ENCODE measurements around the gene MYL7. TPM values are rescaled to one million over a fixed set of nuclear protein-coding genes. Genes with fewer than 3 reads are reported as not detected.

The MYL7 gene
- total and polyA plus RNA-seq, 9 of the 15 experiments (the other 6 are each of a cell fraction or from before 2014, with no cell fraction given), result not detected

DNA sequence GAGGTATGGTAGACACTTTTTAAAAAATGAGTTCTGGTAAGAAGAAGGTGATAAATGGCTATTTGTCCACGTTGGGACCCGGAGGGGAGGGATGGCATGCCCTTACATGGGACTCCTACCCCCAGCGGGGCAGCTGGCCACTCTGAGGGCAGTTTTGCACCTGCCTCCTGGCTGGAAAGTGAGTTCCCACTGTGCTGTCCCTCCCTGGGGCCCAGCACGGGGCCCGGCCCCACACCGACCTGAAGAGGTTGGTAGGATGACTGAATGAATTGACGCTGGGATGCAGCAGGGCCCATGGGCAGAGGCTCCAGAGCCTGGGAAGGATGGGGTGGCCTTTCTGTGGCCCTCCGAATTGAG lies 37.6 kb downstream of the MYL7 start:
- H4K20me1 ChIP-seq (replicated peaks; ENCODE audit: control insufficient read depth, insufficient read depth, low read length), result 0 out of 2 replicates have a peak, but pooled peaks cover 6% of the 10 kb centered on the region

More for the DNA sequence above, 37.6 kb downstream of the MYL7 start:
- POLR2A ChIA-PET, result interaction anchor here (1.0 kb wide), 1 partner anchor 19 kb away, joined by 3 read pairs; no protein-coding TSS in a partner anchor
- CTCF ChIA-PET (ENCODE audit: low intra/inter-chr PET ratio), result no interaction called here
- H2AFZ ChIP-seq (ENCODE audit: low read depth, low read length), result no peak overlapping the region
- no peak overlapping the region for H3K4me3 ChIP-seq
- no peaks in the 10 kb centered on the region for H3K9me1 ChIP-seq (ENCODE audit: control insufficient read depth, insufficient read depth, low read length)
- no peak for ATAC-seq
- no peaks in the 10 kb centered on the region for H3K9me3 ChIP-seq (replicated peaks; ENCODE audit: control insufficient read depth, insufficient read depth, low read depth, low read length)
- no peaks in the 10 kb centered on the region for H3K36me3 ChIP-seq (ENCODE audit: control insufficient read depth, insufficient read depth, low read length)
- peaks cover 17 to 39% of the 10 kb centered on the region in 2 experiments; a peak in 4 of 5 replicates for H3K27me3 ChIP-seq (ENCODE audit: control insufficient read depth in 2 of 2, insufficient read depth in 2 of 2, low read length in 2 of 2)
- intact Hi-C loops (cut with micrococcal nuclease) (no loop called here), in situ Hi-C loops (cut with MboI) (no loop called here)
- TF ChIP-seq, protein P1, sequence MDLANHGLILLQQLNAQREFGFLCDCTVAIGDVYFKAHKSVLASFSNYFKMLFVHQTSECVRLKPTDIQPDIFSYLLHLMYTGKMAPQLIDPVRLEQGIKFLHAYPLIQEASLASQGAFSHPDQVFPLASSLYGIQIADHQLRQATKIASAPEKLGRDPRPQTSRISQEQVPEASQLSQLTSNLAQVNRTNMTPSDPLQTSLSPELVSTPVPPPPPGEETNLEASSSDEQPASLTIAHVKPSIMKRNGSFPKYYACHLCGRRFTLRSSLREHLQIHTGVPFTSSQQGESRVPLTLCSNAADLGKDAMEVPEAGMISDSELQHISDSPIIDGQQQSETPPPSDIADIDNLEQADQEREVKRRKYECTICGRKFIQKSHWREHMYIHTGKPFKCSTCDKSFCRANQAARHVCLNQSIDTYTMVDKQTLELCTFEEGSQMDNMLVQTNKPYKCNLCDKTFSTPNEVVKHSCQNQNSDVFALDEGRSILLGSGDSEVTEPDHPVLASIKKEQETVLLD (IDR thresholded peaks at IDR 0.05), result no peak
- TF ChIP-seq ADNP (tag; IDR thresholded peaks at IDR 0.05) (no peak), HCFC1 (IDR thresholded peaks at IDR 0.05; ENCODE audit: low read depth, low read length) (no peak)
- TF ChIP-seq, protein P2, sequence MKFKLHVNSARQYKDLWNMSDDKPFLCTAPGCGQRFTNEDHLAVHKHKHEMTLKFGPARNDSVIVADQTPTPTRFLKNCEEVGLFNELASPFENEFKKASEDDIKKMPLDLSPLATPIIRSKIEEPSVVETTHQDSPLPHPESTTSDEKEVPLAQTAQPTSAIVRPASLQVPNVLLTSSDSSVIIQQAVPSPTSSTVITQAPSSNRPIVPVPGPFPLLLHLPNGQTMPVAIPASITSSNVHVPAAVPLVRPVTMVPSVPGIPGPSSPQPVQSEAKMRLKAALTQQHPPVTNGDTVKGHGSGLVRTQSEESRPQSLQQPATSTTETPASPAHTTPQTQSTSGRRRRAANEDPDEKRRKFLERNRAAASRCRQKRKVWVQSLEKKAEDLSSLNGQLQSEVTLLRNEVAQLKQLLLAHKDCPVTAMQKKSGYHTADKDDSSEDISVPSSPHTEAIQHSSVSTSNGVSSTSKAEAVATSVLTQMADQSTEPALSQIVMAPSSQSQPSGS (CRISPR knock-in tag; IDR thresholded peaks at IDR 0.05), result no peak
- WGBS (ENCODE audit: insufficient coverage, low coverage, missing lambda C conversion rate), result 23% methylated on average over 7 of the region's 8 CpGs
- no peak overlapping the region for H3K4me2 ChIP-seq (ENCODE audit: insufficient read depth, low read length)
- H3K4me1 ChIP-seq (replicated peaks in 1 of 2; ENCODE audit: control insufficient read depth in 2 of 2, insufficient read depth in 2 of 2, low read length in 2 of 2), result peaks cover 0 to 35% of the 10 kb centered on the region in 2 experiments; a peak in 4 of 5 replicates
- no peaks in the 10 kb centered on the region for H3K79me2 ChIP-seq (ENCODE audit: control insufficient read depth, insufficient read depth, low read length)
- H3K9ac ChIP-seq (ENCODE audit: insufficient read depth in 1 of 2, low read depth in 2 of 2, low read length in 2 of 2), result 0 out of 4 replicates have a peak overlapping the region, but pooled peaks of 1 of the 2 experiments have one; percentile 31
- no peak overlapping the region for H3K27ac ChIP-seq (ENCODE audit: extremely low read depth, low read depth, low read length)
- no peak for DNase-seq (ENCODE audit: extremely low read depth in 1 of 4, low spot score in 3 of 4)
- no TSS peak for BruUV-seq (replicated peaks)
- no peak for FAIRE-seq
